GM23248 (cell line): ENCODE data around the gene RPS19. TPM values are rescaled to one million over a fixed set of nuclear protein-coding genes. Genes with fewer than 3 reads are reported as not detected.
A peak's percentile ranks its signal among the peaks of the same experiment; 100 is the strongest.

Experiments used
- DNase-seq: peaks from one replicate; pipeline ENCODE4 v3.0.0-alpha.2; 2015
- H2AFZ ChIP-seq: fragments of 200-600 bp; sonication (generic); 2 replicates; pipeline ENCODE4 v1.6.1; 2016; ENCODE audit warnings: antibody characterized with exemption
- H3F3A ChIP-seq: fragments of 200-600 bp; sonication (generic); 2 replicates; pipeline ENCODE4 v1.6.1; 2016; ENCODE audit warnings: mild to moderate bottlenecking, antibody characterized with exemption, mixed run types; ENCODE audit not compliant: insufficient read depth
- H3K27ac ChIP-seq: fragments of 200-600 bp; sonication (generic); 2 replicates; pipeline ENCODE4 v1.5.1; 2016; ENCODE audit warnings: mild to moderate bottlenecking
- H3K27me3 ChIP-seq: fragments of 200-600 bp; sonication (generic); replicated peaks from 2 replicates; pipeline ENCODE4 v1.6.1; 2016; ENCODE audit warnings: mild to moderate bottlenecking; ENCODE audit not compliant: insufficient read depth
- H3K36me3 ChIP-seq: fragments of 200-600 bp; sonication (generic); 2 replicates; pipeline ENCODE4 v1.6.1; 2016; ENCODE audit warnings: low read depth, mild to moderate bottlenecking
- H3K4me1 ChIP-seq: fragments of 200-600 bp; sonication (generic); 2 replicates; pipeline ENCODE4 v1.6.1; 2016; ENCODE audit warnings: mild to moderate bottlenecking; ENCODE audit not compliant: insufficient read depth
- H3K4me2 ChIP-seq: fragments of 200-600 bp; sonication (generic); one replicate; pipeline ENCODE4 v1.6.1; 2016; ENCODE audit warnings: mild to moderate bottlenecking; ENCODE audit not compliant: unreplicated experiment
- H3K4me3 ChIP-seq: fragments of 200-600 bp; sonication (generic); 2 replicates; pipeline ENCODE4 v1.5.1; 2016; ENCODE audit warnings: mild to moderate bottlenecking
- H3K79me2 ChIP-seq: fragments of 200-600 bp; sonication (generic); 2 replicates; pipeline ENCODE4 v1.6.1; 2016; ENCODE audit warnings: mild to moderate bottlenecking; ENCODE audit not compliant: insufficient read depth
- H3K9ac ChIP-seq: fragments of 200-600 bp; sonication (generic); 2 replicates; pipeline ENCODE4 v1.6.1; 2016; ENCODE audit warnings: mild to moderate bottlenecking
- H3K9me2 ChIP-seq: fragments of 200-600 bp; sonication (generic); 2 replicates; pipeline ENCODE4 v1.6.1; 2016; ENCODE audit warnings: mixed run types, mild to moderate bottlenecking, moderate library complexity; ENCODE audit not compliant: insufficient read depth
- H3K9me3 ChIP-seq: fragments of 200-600 bp; sonication (generic); one replicate; pipeline ENCODE4 v1.6.1; 2017; ENCODE audit warnings: low read depth
- H4K20me1 ChIP-seq: fragments of 200-600 bp; sonication (generic); 2 replicates; pipeline ENCODE4 v1.6.0; 2016; ENCODE audit not compliant: insufficient read depth
- EZH2 ChIP-seq: fragments of 200-600 bp; sonication (generic); IDR thresholded peaks from 2 replicates; pipeline ENCODE4 v1.6.1; 2018; ENCODE audit warnings: antibody characterized with exemption, mild to moderate bottlenecking; ENCODE audit not compliant: insufficient read depth, poor library complexity, severe bottlenecking
- EZH2phosphoT487 ChIP-seq: fragments of 200-600 bp; sonication (generic); IDR thresholded peaks from 2 replicates; pipeline ENCODE4 v1.6.1; 2018; ENCODE audit warnings: antibody characterized with exemption, moderate library complexity, mild to moderate bottlenecking, low read depth; ENCODE audit not compliant: insufficient read depth
- WGBS, 2 experiments: methylation state at CpG; one replicate each; pipeline ENCODE4 v1.1.6; 2015 to 2017; ENCODE audit warnings: low lambda C conversion rate in 2 of 2, low coverage in 1 of 2; ENCODE audit errors: missing lambda C conversion rate in 2 of 2; 5-methylcytosine and 5-hydroxymethylcytosine counted together
- in situ Hi-C: fragments of 300-500 bp; cut with MboI; formaldehyde crosslinking; loops from 2 replicates; pipeline ENCODE4 v1.15.0; 2020
- polyA plus RNA-seq: library from polyadenylated mRNA; unstranded; fragments of >200 nt; fragmentation: Nextera tagmentation; extraction: Ambion mirVana; gene quantifications from 2 replicates; pipeline ENCODE4 v1.2.1, GENCODE V29; 2016
- total RNA-seq: library from RNA; depleted of rRNA; stranded (reverse); fragments of >200 nt; shearing (Covaris generic); gene quantifications from 2 replicates; pipeline ENCODE4 v1.2.3, GENCODE V29; 2014

RPS19 gene
- total and polyA plus RNA-seq, 2 experiments from 2014 or later: 881 to 2,316 TPM

- DNase-seq: peak; percentile 32
- peaks cover 11% of the 10 kb centered on the region; the same call in 1 of the 2 replicates for H3K36me3 ChIP-seq
Measured at GRCh38 chr19:41895745-41896580, 35.9 kb downstream of the RPS19 start.

GRCh38 chr19:41896581-41896942 lies 36.5 kb downstream of the RPS19 start:
- in situ Hi-C loops: no loop called here
- Histone ChIP-seq H3K4me2 (no peak overlapping the region), H3K4me3 (no peak overlapping the region), H3K9me2 (no peaks in the 10 kb centered on the region), H4K20me1 (no peaks in the 10 kb centered on the region), H3K79me2 (peaks cover 1% of the 10 kb centered on the region; the same call in 1 of the 2 replicates), H3K4me1 (no peaks in the 10 kb centered on the region), H3K9me3 (no peaks in the 10 kb centered on the region), H3K36me3 (peaks cover 11% of the 10 kb centered on the region; the same call in 1 of the 2 replicates), H3K9ac (no peak overlapping the region), H3K27me3 (no peaks in the 10 kb centered on the region), H3K27ac (no peak overlapping the region), H3F3A (no peaks in the 10 kb centered on the region), H2AFZ (no peak overlapping the region)
- WGBS, 2 experiments: 83 to 94% methylated on average over 1 of the region's 1 CpG
- TF ChIP-seq EZH2: no peak
- no peak for TF ChIP-seq EZH2phosphoT487
- DNase-seq: no peak

More at GRCh38 chr19:41895745-41896580, 35.9 kb downstream of the RPS19 start:
- H3K27ac ChIP-seq: no peak overlapping the region
- no peaks in the 10 kb centered on the region for H3K9me2 ChIP-seq
- no peaks in the 10 kb centered on the region for H3F3A ChIP-seq
- no peaks in the 10 kb centered on the region for H4K20me1 ChIP-seq
- peaks cover 7% of the 10 kb centered on the region; the same call in 1 of the 2 replicates for H3K79me2 ChIP-seq
- H2AFZ ChIP-seq: no peak overlapping the region
- H3K4me1 ChIP-seq: no peaks in the 10 kb centered on the region
- WGBS, 2 experiments: 82 to 85% methylated on average over 16 to 19 of the region's 19 CpGs
- TF ChIP-seq EZH2phosphoT487 (no peak), EZH2 (no peak)
- in situ Hi-C loops: no loop called here
- no peak overlapping the region for H3K4me2 ChIP-seq
- no peak overlapping the region for H3K4me3 ChIP-seq
- H3K27me3 ChIP-seq: no peaks in the 10 kb centered on the region
- no peaks in the 10 kb centered on the region for H3K9me3 ChIP-seq
- H3K9ac ChIP-seq: no peak overlapping the region

DNA sequence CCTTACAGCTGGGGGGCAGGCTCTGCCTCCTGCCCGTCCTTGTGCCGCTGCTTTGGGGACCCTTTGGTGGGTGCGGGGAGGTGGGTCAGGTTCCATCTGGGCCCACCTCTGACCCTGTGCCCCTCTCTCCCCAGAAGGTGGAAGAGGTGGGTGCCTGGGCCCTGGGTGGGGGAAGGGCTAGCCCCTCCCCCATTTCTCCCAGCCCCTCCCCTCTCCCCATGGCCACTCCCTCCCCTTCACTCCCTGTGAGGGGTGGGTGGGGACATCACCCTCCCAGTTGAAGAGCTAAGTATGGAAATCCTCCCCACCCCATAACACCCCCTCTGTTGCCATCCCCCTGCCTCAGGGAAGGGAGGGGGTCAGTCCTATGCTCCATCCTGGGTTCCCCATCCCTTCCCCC lies 37.1 kb downstream of the RPS19 start:
- Histone ChIP-seq H3K27ac (no peak overlapping the region), H3K9me3 (no peaks in the 10 kb centered on the region), H3K4me3 (no peak overlapping the region), H3K27me3 (no peaks in the 10 kb centered on the region), H3K79me2 (no peaks in the 10 kb centered on the region), H3K9me2 (no peaks in the 10 kb centered on the region), H3K4me2 (no peak overlapping the region), H4K20me1 (no peaks in the 10 kb centered on the region), H2AFZ (no peak overlapping the region), H3K9ac (no peak overlapping the region), H3K4me1 (no peaks in the 10 kb centered on the region), H3F3A (no peaks in the 10 kb centered on the region), H3K36me3 (peaks cover 11% of the 10 kb centered on the region; the same call in 1 of the 2 replicates)
- in situ Hi-C loops: no loop called here
- TF ChIP-seq EZH2 (no peak), EZH2phosphoT487 (no peak)
- no peak for DNase-seq
- WGBS, 2 experiments: 66% methylated on average over 3 of the region's 3 CpGs; no CpG with 5 or more reads in 1 of the 2 experiments

DNA sequence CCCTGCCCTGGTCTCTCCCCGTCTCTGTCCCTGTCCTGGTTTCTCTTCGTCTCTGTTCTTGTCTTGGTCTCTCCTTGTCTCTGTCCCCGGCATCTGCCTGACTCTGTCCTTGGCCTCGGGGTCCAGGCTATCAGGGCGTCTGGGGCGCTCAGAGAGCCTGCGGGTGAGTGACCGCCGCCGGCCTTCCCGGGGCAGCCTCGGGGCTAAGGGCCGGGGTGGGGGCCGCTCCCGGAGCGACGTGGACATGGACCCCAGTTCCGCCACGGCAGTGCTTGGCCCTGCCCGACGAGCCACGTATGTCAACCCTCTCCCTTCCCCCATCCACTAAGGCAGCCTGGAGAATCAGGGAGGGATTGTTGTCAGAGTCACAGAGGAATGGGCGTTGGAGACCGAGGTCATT lies 37.8 kb downstream of the RPS19 start:
- no peak overlapping the region for H3K9ac ChIP-seq
- 82 to 92% methylated on average over 14 to 24 of the region's 24 CpGs for WGBS, 2 experiments
- H3K9me2 ChIP-seq: no peaks in the 10 kb centered on the region
- H2AFZ ChIP-seq: no peak overlapping the region
- peaks cover 13% of the 10 kb centered on the region; the same call in 1 of the 2 replicates for H3K36me3 ChIP-seq
- no peaks in the 10 kb centered on the region for H4K20me1 ChIP-seq
- H3K9me3 ChIP-seq: no peaks in the 10 kb centered on the region
- no peaks in the 10 kb centered on the region for H3K79me2 ChIP-seq
- H3K27me3 ChIP-seq: no peaks in the 10 kb centered on the region
- H3K4me1 ChIP-seq: no peaks in the 10 kb centered on the region
- H3K4me2 ChIP-seq: no peak overlapping the region
- H3K27ac ChIP-seq: no peak overlapping the region
- no peaks in the 10 kb centered on the region for H3F3A ChIP-seq
- TF ChIP-seq EZH2 (no peak), EZH2phosphoT487 (no peak)
- no peak for DNase-seq
- H3K4me3 ChIP-seq: no peak overlapping the region
- in situ Hi-C loops: no loop called here
